Kidney (tissue), 14 donors: ENCODE results near the gene SLC1A7. TPM values are rescaled to one million over a fixed set of nuclear protein-coding genes. Genes with fewer than 3 reads are reported as not detected.
A peak's percentile ranks its signal among the peaks of the same experiment; 100 is the strongest.

Experiments used
- DNase-seq, 5 donors: peaks; one replicate each; pipeline ENCODE4 v3.0.0-alpha.2; 2013 to 2020
- FAIRE-seq: peaks from 2 replicates; lab custom pipeline; 2012; peaks lifted over from hg19 to GRCh38; lab: Jason Lieb, UNC
- H3K27ac ChIP-seq, 2 donors: one replicate each; pipeline ENCODE4 v1.7.0; 2013; ENCODE audit warnings: low read depth in 2 of 2, low read length in 2 of 2, inconsistent platforms in 1 of 2
- H3K27me3 ChIP-seq: one replicate; pipeline ENCODE4 v1.7.1; 2013; ENCODE audit warnings: low read length, inconsistent platforms; ENCODE audit not compliant: control insufficient read depth, insufficient read depth
- H3K36me3 ChIP-seq, 3 donors: one replicate each; pipeline versions ENCODE4 v1.7.0 to v1.7.1; 2013; ENCODE audit warnings: low read length in 3 of 3, control low read depth in 1 of 3, inconsistent platforms in 1 of 3; ENCODE audit not compliant: insufficient read depth in 3 of 3, control insufficient read depth in 2 of 3
- H3K4me1 ChIP-seq, 3 donors: one replicate each; pipeline versions ENCODE4 v1.7.0 to v1.7.1; 2013; ENCODE audit warnings: low read length in 3 of 3, inconsistent platforms in 1 of 3, low read depth in 1 of 3; ENCODE audit not compliant: control insufficient read depth in 2 of 3, insufficient read depth in 2 of 3
- H3K4me3 ChIP-seq, 3 donors: one replicate each; pipeline versions ENCODE4 v1.7.0 to v1.8.1; 2013; ENCODE audit warnings: low read length in 3 of 3, control low read depth in 1 of 3, inconsistent platforms in 1 of 3
- H3K9ac ChIP-seq, 3 donors: one replicate each; pipeline versions ENCODE4 v1.7.0 to v1.7.1; 2013; ENCODE audit warnings: low read length in 3 of 3, control low read depth in 1 of 3, inconsistent platforms in 1 of 3
- H3K9me3 ChIP-seq, 3 donors: one replicate each; pipeline versions ENCODE4 v1.7.0 to v1.7.1; 2013; ENCODE audit warnings: low read length in 3 of 3, control low read depth in 1 of 3, inconsistent platforms in 1 of 3; ENCODE audit not compliant: control insufficient read depth in 2 of 3, insufficient read depth in 1 of 3
- intact Hi-C: fragments of 100-400 bp; cut with DNase I; formaldehyde crosslinking; loops from one replicate; pipeline ENCODE4 v1.11.1; 2022
- polyA plus RNA-seq: library from polyadenylated mRNA; stranded (reverse); fragments of 350-450 nt; fragmentation: Illumina TruSeq; extraction: RNeasy Lipid Tissue Mini Kit (QIAGEN cat#74804); gene quantifications from one replicate; pipeline ENCODE4 v1.2.3, GENCODE V29; 2014; ENCODE audit warnings: low read depth, low replicate concordance; ENCODE audit not compliant: insufficient read depth
- total RNA-seq: library from RNA; stranded (reverse); fragmentation: NEBNext Ultra II Directional; extraction: Animal tissue kit (Norgen Biotek cat#: 25700); gene quantifications from one replicate; pipeline ENCODE4 v1.2.1, GENCODE V29; 2021
- TF ChIP-seq, protein P1 (sequence below): IDR thresholded peaks from 3 replicates; pipeline ENCODE4 v1.5.1; 2012; ENCODE audit warnings: mild to moderate bottlenecking, moderate library complexity, borderline replicate concordance; ENCODE audit not compliant: insufficient read depth; ENCODE audit errors: extremely low read depth
- donor health status: control.
- donor health status: control.
- donor health status: control.
- donor health status: control.
- donor health status: control.
- donor health status: DM: yes; HTN: yes; CAD: no.
- donor health status: Normal renal cell carcinoma (clear cell type).

SLC1A7 gene
- total and polyA plus RNA-seq, 2 donors from 2014 or later, result 1.0 TPM; not detected in 1

DNA sequence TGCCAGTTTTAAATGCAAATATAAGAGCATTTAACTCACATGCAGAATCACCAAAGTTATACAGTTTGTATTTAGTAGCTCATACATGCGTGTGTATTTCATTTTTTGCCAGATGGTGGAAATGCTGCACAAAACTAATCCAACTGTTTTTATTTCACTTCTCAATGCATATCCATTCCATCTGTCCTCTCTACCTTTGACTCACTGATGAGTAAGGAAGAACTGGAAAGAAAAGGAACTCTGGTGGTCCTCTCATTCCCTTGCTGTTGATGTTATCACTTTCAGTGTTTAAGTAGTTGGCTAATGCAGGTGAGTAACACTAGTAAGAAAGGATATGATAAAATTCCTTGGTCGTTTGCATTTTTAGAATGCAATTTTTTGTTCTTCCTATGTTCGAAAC is 5.7 kb upstream of the SLC1A7 start:
- Histone ChIP-seq H3K9ac (no peak overlapping the region), H3K36me3 (no peaks in the 10 kb centered on the region), H3K27ac (no peak overlapping the region), H3K9me3 (no peaks in the 10 kb centered on the region), H3K27me3 (no peaks in the 10 kb centered on the region), H3K4me1 (peaks cover 0 to 10% (median 7%) of the 10 kb centered on the region in 3 donors), H3K4me3 (no peak overlapping the region)
- intact Hi-C loops, result no loop called here
- DNase-seq, result no peak
- TF ChIP-seq, protein P1, sequence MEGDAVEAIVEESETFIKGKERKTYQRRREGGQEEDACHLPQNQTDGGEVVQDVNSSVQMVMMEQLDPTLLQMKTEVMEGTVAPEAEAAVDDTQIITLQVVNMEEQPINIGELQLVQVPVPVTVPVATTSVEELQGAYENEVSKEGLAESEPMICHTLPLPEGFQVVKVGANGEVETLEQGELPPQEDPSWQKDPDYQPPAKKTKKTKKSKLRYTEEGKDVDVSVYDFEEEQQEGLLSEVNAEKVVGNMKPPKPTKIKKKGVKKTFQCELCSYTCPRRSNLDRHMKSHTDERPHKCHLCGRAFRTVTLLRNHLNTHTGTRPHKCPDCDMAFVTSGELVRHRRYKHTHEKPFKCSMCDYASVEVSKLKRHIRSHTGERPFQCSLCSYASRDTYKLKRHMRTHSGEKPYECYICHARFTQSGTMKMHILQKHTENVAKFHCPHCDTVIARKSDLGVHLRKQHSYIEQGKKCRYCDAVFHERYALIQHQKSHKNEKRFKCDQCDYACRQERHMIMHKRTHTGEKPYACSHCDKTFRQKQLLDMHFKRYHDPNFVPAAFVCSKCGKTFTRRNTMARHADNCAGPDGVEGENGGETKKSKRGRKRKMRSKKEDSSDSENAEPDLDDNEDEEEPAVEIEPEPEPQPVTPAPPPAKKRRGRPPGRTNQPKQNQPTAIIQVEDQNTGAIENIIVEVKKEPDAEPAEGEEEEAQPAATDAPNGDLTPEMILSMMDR, result no peak
- no peak for FAIRE-seq

DNA sequence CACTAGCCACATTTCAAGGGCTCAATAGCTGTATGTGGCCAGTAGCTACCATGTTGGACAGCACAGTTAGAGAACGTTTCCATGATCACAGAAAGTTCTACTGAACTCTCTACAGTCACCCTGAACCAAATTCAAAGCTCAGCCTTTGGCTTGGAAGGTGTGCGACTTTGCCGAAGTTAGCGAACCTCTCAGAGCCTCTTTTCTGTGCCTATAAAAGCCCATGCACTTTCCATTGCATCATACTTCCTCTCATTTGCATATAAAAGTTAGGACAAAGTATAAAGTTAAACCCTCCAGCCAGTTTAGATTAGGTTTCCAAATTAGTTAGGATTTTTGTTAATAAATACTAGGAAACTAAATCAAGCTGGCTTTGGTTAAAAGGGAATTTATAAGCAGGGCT is 4.7 kb upstream of the SLC1A7 start:
- intact Hi-C loops, result no loop called here
- Histone ChIP-seq H3K27ac (peak overlapping the region; percentile 85 to 98), H3K9me3 (no peaks in the 10 kb centered on the region), H3K9ac (no peak overlapping the region), H3K36me3 (no peaks in the 10 kb centered on the region), H3K27me3 (no peaks in the 10 kb centered on the region), H3K4me3 (no peak overlapping the region), H3K4me1 (peaks cover 0 to 10% (median 10%) of the 10 kb centered on the region in 3 donors)
- peak in 2 of 5 donors; percentile 37 to 43 for DNase-seq
- FAIRE-seq, result peak; percentile 78
- TF ChIP-seq, protein P1, result no peak

DNA sequence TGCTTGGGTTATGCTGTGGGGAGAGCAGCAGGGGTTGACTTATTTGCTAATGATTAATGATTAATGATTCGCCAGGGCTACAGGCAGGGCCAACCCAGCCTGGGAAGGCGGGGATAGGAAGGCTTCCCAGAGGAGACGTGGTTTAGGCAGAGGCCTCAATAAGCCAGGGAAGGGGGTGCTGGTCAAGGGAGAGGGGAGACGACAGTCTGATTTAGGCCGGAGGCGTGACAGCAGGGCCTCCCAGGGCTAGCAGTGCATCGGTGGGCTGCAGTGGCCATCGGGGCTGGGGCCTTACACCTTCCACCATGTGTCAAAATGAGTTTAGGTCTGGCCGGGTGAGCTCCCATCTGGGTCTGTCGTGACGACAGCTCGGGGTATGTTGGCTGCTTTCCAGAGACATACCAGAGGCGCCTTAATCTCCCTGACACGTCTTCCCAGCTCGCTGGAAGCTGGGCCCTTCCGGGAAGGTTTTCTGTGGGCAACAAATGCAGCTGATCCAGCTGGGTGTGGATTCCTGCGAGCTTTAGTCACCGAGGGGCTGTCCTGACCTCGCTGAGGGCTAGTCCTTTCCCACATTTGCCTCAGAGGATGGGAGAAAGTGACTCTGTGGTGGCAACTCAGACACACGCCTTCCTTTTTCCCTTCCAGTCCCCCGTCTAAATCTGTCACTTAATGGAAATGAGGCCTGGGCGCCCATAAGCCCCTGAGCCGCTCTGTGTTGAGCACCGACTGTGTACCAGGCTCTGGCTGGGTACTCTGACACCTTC is 3.7 kb upstream of the SLC1A7 start:
- Histone ChIP-seq H3K9me3 (no peaks in the 10 kb centered on the region), H3K36me3 (no peaks in the 10 kb centered on the region), H3K4me3 (peak overlapping the region in 1 of 3 donors; percentile 33), H3K27ac (peak overlapping the region; percentile 85 to 98), H3K9ac (peak overlapping the region in 1 of 3 donors; percentile 60), H3K27me3 (no peaks in the 10 kb centered on the region), H3K4me1 (peaks cover 0 to 10% (median 10%) of the 10 kb centered on the region in 3 donors)
- intact Hi-C loops, result no loop called here
- FAIRE-seq (no peak), DNase-seq (peak; percentile 78 to 96 (median 82))
- TF ChIP-seq, protein P1, result no peak
